Loucy (cell line): ENCODE data around the gene ANKRD39.

Experiments used
- H2AFZ ChIP-seq: fragments of 200-600 bp; sonication (generic); 2 replicates; pipeline ENCODE4 v1.6.0; 2016; ENCODE audit warnings: antibody characterized with exemption, mild to moderate bottlenecking, low read length, moderate library complexity
- H3F3A ChIP-seq: fragments of 200-600 bp; 2 replicates; pipeline ENCODE4 v1.6.0; 2016; ENCODE audit warnings: antibody characterized with exemption, low read depth, mild to moderate bottlenecking
- H3K27me3 ChIP-seq: fragments of 200-600 bp; sonication (generic); 2 replicates; pipeline ENCODE4 v1.6.1; 2014; ENCODE audit warnings: low read length, mild to moderate bottlenecking; ENCODE audit not compliant: insufficient read depth, poor library complexity, severe bottlenecking
- H3K36me3 ChIP-seq: fragments of 200-600 bp; sonication (generic); 2 replicates; pipeline ENCODE4 v1.6.1; 2016; ENCODE audit warnings: low read length; ENCODE audit not compliant: insufficient read depth
- H3K4me1 ChIP-seq: fragments of 200-600 bp; sonication (generic); 2 replicates; pipeline ENCODE4 v1.5.1; 2014; ENCODE audit warnings: low read length, mild to moderate bottlenecking; ENCODE audit not compliant: insufficient read depth, poor library complexity, severe bottlenecking
- H3K4me2 ChIP-seq: fragments of 200-600 bp; sonication (generic); 2 replicates; pipeline ENCODE4 v1.6.0; 2014; ENCODE audit warnings: antibody characterized with exemption, low read length, low read depth, mild to moderate bottlenecking; ENCODE audit not compliant: poor library complexity, severe bottlenecking
- H3K4me3 ChIP-seq: fragments of 200-600 bp; sonication (generic); 2 replicates; pipeline ENCODE4 v1.5.1; 2014; ENCODE audit warnings: low read length, mild to moderate bottlenecking, mixed read lengths; ENCODE audit not compliant: poor library complexity, severe bottlenecking
- H3K79me2 ChIP-seq: fragments of 200-600 bp; sonication (generic); 2 replicates; pipeline ENCODE4 v1.6.1; 2014; ENCODE audit warnings: low read length; ENCODE audit not compliant: insufficient read depth
- H3K9ac ChIP-seq: fragments of 200-600 bp; sonication (generic); 2 replicates; pipeline ENCODE4 v1.6.0; 2014; ENCODE audit warnings: mild to moderate bottlenecking, low read depth, low read length, moderate library complexity; ENCODE audit not compliant: poor library complexity, severe bottlenecking
- H3K9me2 ChIP-seq: fragments of 200-600 bp; sonication (generic); replicated peaks from 2 replicates; pipeline ENCODE4 v1.6.1; 2016; ENCODE audit warnings: low read depth, low read length, mixed read lengths
- H3K9me3 ChIP-seq: fragments of 200-600 bp; sonication (generic); 2 replicates; pipeline ENCODE4 v1.6.1; 2014; ENCODE audit warnings: mild to moderate bottlenecking, antibody characterized with exemption, low read length, low read depth; ENCODE audit not compliant: insufficient read depth
- H4K20me1 ChIP-seq: fragments of 200-600 bp; sonication (generic); 2 replicates; pipeline ENCODE4 v1.6.0; 2014; ENCODE audit warnings: antibody characterized with exemption, low read length, mild to moderate bottlenecking; ENCODE audit not compliant: insufficient read depth, poor library complexity, severe bottlenecking
- EZH2phosphoT487 ChIP-seq: fragments of 200-600 bp; IDR thresholded peaks from 2 replicates; pipeline ENCODE4 v1.6.1; 2018; ENCODE audit warnings: antibody characterized with exemption, mild to moderate bottlenecking, moderate library complexity, borderline replicate concordance
- TF ChIP-seq, protein P1 (sequence below): fragments of 200-600 bp; sonication (generic); conservative IDR thresholded peaks from 2 replicates; pipeline ENCODE4 v1.5.1; 2014; ENCODE audit warnings: mild to moderate bottlenecking, antibody characterized with exemption, low read length

The ANKRD39 gene

DNA sequence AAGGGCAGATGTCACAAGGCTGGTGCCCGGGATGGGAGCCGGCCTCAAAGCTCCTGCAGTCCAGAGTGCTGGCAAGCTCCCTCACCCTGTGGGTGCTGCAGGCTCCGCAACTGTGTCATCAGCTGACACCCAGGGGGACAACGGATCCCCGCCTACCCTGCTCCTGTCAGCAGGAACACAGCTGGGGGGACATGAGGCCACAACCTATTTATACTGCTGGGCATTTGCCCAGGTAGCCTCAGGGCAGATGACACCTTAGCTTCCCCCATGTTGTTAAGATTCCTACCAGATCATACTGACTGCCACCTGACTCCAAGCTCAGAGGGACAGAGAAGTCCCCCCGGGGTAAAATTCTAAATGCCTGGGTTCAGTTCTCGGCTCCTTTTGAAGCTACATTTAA is 15.2 kb downstream of the ANKRD39 start:
- H3K4me3 ChIP-seq, result no peak overlapping the region
- H3K4me1 ChIP-seq, result peaks cover 1% of the 10 kb centered on the region
- TF ChIP-seq, protein P1, sequence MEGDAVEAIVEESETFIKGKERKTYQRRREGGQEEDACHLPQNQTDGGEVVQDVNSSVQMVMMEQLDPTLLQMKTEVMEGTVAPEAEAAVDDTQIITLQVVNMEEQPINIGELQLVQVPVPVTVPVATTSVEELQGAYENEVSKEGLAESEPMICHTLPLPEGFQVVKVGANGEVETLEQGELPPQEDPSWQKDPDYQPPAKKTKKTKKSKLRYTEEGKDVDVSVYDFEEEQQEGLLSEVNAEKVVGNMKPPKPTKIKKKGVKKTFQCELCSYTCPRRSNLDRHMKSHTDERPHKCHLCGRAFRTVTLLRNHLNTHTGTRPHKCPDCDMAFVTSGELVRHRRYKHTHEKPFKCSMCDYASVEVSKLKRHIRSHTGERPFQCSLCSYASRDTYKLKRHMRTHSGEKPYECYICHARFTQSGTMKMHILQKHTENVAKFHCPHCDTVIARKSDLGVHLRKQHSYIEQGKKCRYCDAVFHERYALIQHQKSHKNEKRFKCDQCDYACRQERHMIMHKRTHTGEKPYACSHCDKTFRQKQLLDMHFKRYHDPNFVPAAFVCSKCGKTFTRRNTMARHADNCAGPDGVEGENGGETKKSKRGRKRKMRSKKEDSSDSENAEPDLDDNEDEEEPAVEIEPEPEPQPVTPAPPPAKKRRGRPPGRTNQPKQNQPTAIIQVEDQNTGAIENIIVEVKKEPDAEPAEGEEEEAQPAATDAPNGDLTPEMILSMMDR, result no peak
- TF ChIP-seq EZH2phosphoT487, result no peak
- no peaks in the 10 kb centered on the region for H3K9me2 ChIP-seq
- H3K79me2 ChIP-seq, result no peaks in the 10 kb centered on the region
- H2AFZ ChIP-seq, result no peak overlapping the region
- peaks cover 2% of the 10 kb centered on the region; the same call in 1 of the 2 replicates for H3K36me3 ChIP-seq
- no peaks in the 10 kb centered on the region for H3K27me3 ChIP-seq
- H3K9me3 ChIP-seq, result no peaks in the 10 kb centered on the region
- H3K9ac ChIP-seq, result no peak overlapping the region
- H4K20me1 ChIP-seq, result no peaks in the 10 kb centered on the region
- H3K4me2 ChIP-seq, result no peak overlapping the region
- no peaks in the 10 kb centered on the region for H3F3A ChIP-seq

DNA sequence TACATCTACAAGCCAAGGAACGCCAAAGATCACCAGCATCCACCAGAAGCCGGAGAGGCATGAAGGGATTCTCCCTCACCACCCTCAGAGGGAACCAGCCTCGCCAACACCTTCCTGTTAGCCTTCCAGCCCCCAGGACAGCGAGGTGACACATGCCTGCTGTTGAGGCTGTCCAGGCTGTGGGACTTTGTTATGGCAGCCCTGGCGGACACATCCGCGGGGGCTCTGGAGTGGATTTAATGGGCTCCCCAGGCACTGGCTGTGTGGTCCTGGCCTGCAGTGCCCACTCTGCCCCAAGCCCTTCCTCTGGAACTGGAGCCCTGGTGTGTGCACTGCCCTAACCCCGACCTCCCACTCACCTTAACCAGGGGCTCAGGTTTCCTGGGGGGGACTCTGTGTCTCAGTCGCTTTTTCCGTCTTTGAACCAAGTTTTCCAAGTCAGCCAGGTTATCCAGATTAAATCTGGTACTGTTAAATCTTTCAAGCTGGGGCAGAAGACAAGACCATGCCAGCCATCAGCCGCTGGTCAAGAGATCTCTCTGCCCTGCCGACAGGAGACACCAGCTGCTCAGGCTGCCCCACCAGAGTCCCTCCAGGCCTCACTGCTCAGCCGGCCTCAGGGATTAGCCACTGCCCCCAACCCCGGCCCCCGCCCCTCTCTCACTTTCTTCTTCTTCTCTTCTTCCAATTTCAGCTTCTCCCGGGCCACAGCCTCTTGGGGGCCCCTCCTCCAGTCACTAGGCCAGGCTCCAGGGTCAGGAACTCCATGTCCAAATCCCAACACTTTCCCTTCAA is 15.9 kb downstream of the ANKRD39 start:
- Histone ChIP-seq H3K4me2 (no peak overlapping the region), H3K36me3 (no peaks in the 10 kb centered on the region), H3K9me3 (no peaks in the 10 kb centered on the region), H3K4me1 (no peaks in the 10 kb centered on the region), H3F3A (no peaks in the 10 kb centered on the region), H3K9me2 (no peaks in the 10 kb centered on the region), H3K9ac (no peak overlapping the region), H3K79me2 (no peaks in the 10 kb centered on the region), H4K20me1 (no peaks in the 10 kb centered on the region), H3K27me3 (no peaks in the 10 kb centered on the region), H2AFZ (no peak overlapping the region), H3K4me3 (no peak overlapping the region)
- no peak for TF ChIP-seq EZH2phosphoT487
- TF ChIP-seq, protein P1, result no peak

DNA sequence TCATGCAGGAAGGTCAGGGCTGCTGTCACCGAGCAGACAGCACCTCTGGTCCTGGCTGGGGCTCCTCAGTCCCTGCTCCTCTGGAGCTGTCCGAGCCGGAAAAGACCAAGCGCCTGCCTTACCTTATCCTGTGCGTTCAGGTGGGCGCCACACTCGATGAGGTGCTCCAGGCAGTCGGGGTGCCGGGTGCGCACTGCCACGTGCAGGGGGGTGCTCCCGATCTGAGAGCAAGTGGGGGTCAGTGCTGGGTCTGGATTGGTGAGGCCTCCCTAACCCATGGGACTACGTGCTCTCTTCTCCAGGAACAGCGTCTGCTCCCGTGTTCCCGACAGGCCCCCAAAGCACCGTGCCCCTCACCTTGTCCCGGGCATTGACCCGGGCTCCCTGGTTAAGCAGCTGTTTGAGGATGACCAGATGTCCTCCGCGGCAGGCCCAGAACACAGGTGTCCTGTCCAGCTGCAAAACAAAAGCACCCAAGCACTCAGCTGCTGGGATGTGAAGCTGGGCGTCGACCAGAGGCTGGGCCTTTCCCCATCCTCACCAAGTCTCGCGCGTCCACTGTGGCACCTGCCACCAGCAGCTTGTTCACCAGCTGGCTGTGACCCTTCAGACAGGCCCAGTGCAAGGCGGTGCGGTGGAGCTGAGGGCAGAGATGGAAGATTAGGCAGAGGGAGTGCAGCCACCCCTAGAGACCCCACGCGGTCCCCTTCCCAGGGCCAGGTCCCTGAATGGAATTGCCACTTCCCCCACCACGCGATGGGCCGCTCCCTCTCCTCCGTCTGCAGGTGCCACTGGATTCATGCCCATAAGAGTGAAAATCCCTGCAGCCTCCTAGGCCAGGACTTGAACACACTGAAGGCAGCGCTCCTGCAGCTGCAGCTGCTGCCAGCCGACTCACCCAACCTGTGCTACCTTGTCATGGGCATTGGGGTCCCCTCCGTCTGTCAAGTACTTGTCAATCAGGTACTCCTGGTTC is 17.7 kb downstream of the ANKRD39 start:
- Histone ChIP-seq H3K27me3 (no peaks in the 10 kb centered on the region), H3K9me3 (no peaks in the 10 kb centered on the region), H3K36me3 (no peaks in the 10 kb centered on the region; the same call in 1 of the 2 replicates), H3K4me3 (no peak overlapping the region), H2AFZ (no peak overlapping the region), H3F3A (no peaks in the 10 kb centered on the region), H3K79me2 (no peaks in the 10 kb centered on the region), H3K9me2 (no peaks in the 10 kb centered on the region), H3K4me1 (no peaks in the 10 kb centered on the region), H3K4me2 (no peak overlapping the region), H3K9ac (no peak overlapping the region), H4K20me1 (no peaks in the 10 kb centered on the region)
- no peak for TF ChIP-seq EZH2phosphoT487
- TF ChIP-seq, protein P1, result no peak
